H1 (cell line): ENCODE results near the gene B4GALNT1. TPM values are rescaled to one million over a fixed set of nuclear protein-coding genes. Genes with fewer than 3 reads are reported as not detected.

Experiments
- CTCF ChIA-PET: fragments of 300-600 bp; sonication (Branson Sonifier 250); formaldehyde crosslinking; loops from one replicate; lab custom pipeline; 2021; ENCODE audit not compliant: partially characterized antibody; lab: Charles Lee
- POLR2A ChIA-PET: fragments of 300-600 bp; sonication (Branson Sonifier 250); formaldehyde crosslinking; loops from one replicate; lab custom pipeline; 2021; ENCODE audit warnings: inconsistent platforms; ENCODE audit not compliant: partially characterized antibody; lab: Charles Lee
- DNase-seq, 2 experiments: peaks; one replicate each; pipeline versions ENCODE4 v3.0.0 to v3.0.0-alpha.2; 2010 to 2022; ENCODE audit warnings: low spot score in 2 of 2, low read depth in 1 of 2, mixed read lengths in 1 of 2
- FAIRE-seq: peaks from 2 replicates; lab custom pipeline; 2011; peaks lifted over from hg19 to GRCh38; lab: Jason Lieb, UNC
- H2AFZ ChIP-seq: 2 replicates; pipeline ENCODE4 v1.8.1; 2012; ENCODE audit warnings: low read length, inconsistent platforms
- H2AK5ac ChIP-seq: 2 replicates; pipeline ENCODE4 v1.6.1; 2013; ENCODE audit warnings: low read depth, low read length
- H2BK120ac ChIP-seq: replicated peaks from 2 replicates; pipeline ENCODE3; 2013; ENCODE audit warnings: low read depth, low read length, inconsistent platforms
- H2BK12ac ChIP-seq: 2 replicates; pipeline ENCODE4 v1.6.1; 2013; ENCODE audit warnings: low read depth, low read length
- H2BK15ac ChIP-seq: 2 replicates; pipeline ENCODE4 v1.6.1; 2013; ENCODE audit warnings: low read length
- H2BK20ac ChIP-seq: 2 replicates; pipeline ENCODE4 v1.6.1; 2013; ENCODE audit warnings: low read length
- H2BK5ac ChIP-seq: 2 replicates; pipeline ENCODE4 v1.6.1; 2013; ENCODE audit warnings: low read depth, low read length
- H3K14ac ChIP-seq: 2 replicates; pipeline ENCODE4 v1.6.1; 2013; ENCODE audit warnings: inconsistent platforms; ENCODE audit not compliant: insufficient read length
- H3K18ac ChIP-seq: 2 replicates; pipeline ENCODE4 v1.6.1; 2013; ENCODE audit warnings: low read length; ENCODE audit errors: extremely low read depth
- H3K23ac ChIP-seq: 2 replicates; pipeline ENCODE4 v1.6.1; 2013; ENCODE audit warnings: inconsistent platforms; ENCODE audit not compliant: insufficient read length
- H3K23me2 ChIP-seq: 2 replicates; pipeline ENCODE4 v1.6.1; 2013; ENCODE audit warnings: low read depth, low read length
- H3K27ac ChIP-seq: 2 replicates; pipeline ENCODE4 v1.6.1; 2011; ENCODE audit warnings: low read depth, low read length, inconsistent platforms
- H3K27me3 ChIP-seq, 4 experiments: replicated peaks in 1 of 4; 1 replicate in 1 of 4; 2 replicates in 3 of 4; pipeline versions ENCODE4 v1.6.1 to v1.8.1; 2011 to 2013; ENCODE audit warnings: low read length in 3 of 4, mild to moderate bottlenecking in 3 of 4, inconsistent platforms in 2 of 4, mixed read lengths in 2 of 4, moderate library complexity in 1 of 4; ENCODE audit not compliant: control insufficient read depth in 3 of 4, insufficient read depth in 3 of 4; ENCODE audit errors: extremely low read depth in 1 of 4
- H3K36me3 ChIP-seq, 4 experiments: 2 replicates each; pipeline versions ENCODE4 v1.6.1 to v1.8.1; 2011 to 2013; ENCODE audit warnings: mild to moderate bottlenecking in 4 of 4, low read length in 3 of 4, moderate library complexity in 2 of 4, control low read depth in 1 of 4, inconsistent platforms in 1 of 4; ENCODE audit not compliant: insufficient read depth in 4 of 4, control insufficient read depth in 2 of 4
- H3K4ac ChIP-seq: replicated peaks from 2 replicates; pipeline ENCODE3; 2013; ENCODE audit warnings: low read length, low read depth, mixed read lengths, inconsistent platforms; ENCODE audit not compliant: insufficient read length
- H3K4me1 ChIP-seq, 4 experiments: replicated peaks in 1 of 4; 1 replicate in 1 of 4; 2 replicates in 3 of 4; pipeline versions ENCODE4 v1.6.1 to v1.8.1; 2011 to 2013; ENCODE audit warnings: low read length in 3 of 4, inconsistent platforms in 2 of 4, mixed read lengths in 1 of 4; ENCODE audit not compliant: insufficient read depth in 4 of 4, control insufficient read depth in 3 of 4
- H3K4me2 ChIP-seq, 2 experiments: 2 replicates each; pipeline versions ENCODE4 v1.6.1 to v1.8.1; 2011 to 2013; ENCODE audit warnings: low read depth in 2 of 2, low read length in 2 of 2, control low read depth in 1 of 2, inconsistent platforms in 1 of 2, mild to moderate bottlenecking in 1 of 2; ENCODE audit not compliant: insufficient read depth in 1 of 2
- H3K4me3 ChIP-seq, 4 experiments: fragments of 200-600, 300-600 bp in 1 of 4; sonication (generic), shearing (Covaris generic), sonication (Bioruptor Twin) in 1 of 4; 2 replicates each; pipeline versions ENCODE4 v1.5.1 to v1.8.1; 2011 to 2016; ENCODE audit warnings: low read length in 4 of 4, low read depth in 3 of 4, control low read depth in 2 of 4, inconsistent platforms in 2 of 4, mild to moderate bottlenecking in 2 of 4, mixed read lengths in 1 of 4, moderate library complexity in 1 of 4; ENCODE audit not compliant: insufficient read depth in 2 of 4; ENCODE audit errors: extremely low read depth in 1 of 4
- H3K56ac ChIP-seq: replicated peaks from 2 replicates; pipeline ENCODE3; 2013; ENCODE audit warnings: low read depth, mild to moderate bottlenecking, mixed read lengths, low read length, inconsistent platforms; ENCODE audit not compliant: insufficient read length
- H3K79me1 ChIP-seq: 2 replicates; pipeline ENCODE4 v1.6.1; 2013; ENCODE audit warnings: low read depth, low read length, control low read depth
- H3K79me2 ChIP-seq, 2 experiments: 2 replicates each; pipeline versions ENCODE4 v1.6.1 to v1.8.1; 2012 to 2013; ENCODE audit warnings: low read length in 2 of 2, mild to moderate bottlenecking in 2 of 2, inconsistent platforms in 1 of 2; ENCODE audit not compliant: insufficient read depth in 2 of 2, control insufficient read depth in 1 of 2
- H3K9ac ChIP-seq, 4 experiments: replicated peaks in 1 of 4; 1 replicate in 1 of 4; 2 replicates in 3 of 4; pipeline versions ENCODE4 v1.6.1 to v1.8.1; 2011 to 2013; ENCODE audit warnings: low read depth in 3 of 4, low read length in 3 of 4, control low read depth in 2 of 4, mild to moderate bottlenecking in 2 of 4, moderate library complexity in 2 of 4, inconsistent platforms in 1 of 4; ENCODE audit errors: extremely low read depth in 1 of 4
- H3K9me3 ChIP-seq, 2 experiments: 2 replicates each; pipeline versions ENCODE4 v1.6.1 to v1.8.1; 2012 to 2013; ENCODE audit warnings: mild to moderate bottlenecking in 2 of 2, moderate library complexity in 2 of 2, control low read depth in 1 of 2, inconsistent platforms in 1 of 2, low read depth in 1 of 2, low read length in 1 of 2, mixed read lengths in 1 of 2; ENCODE audit not compliant: insufficient read depth in 2 of 2
- H4K20me1 ChIP-seq, 2 experiments: replicated peaks in 1 of 2; 2 replicates each; pipeline versions ENCODE3 to v1.8.1; 2011 to 2013; ENCODE audit warnings: inconsistent platforms in 2 of 2, low read length in 2 of 2, mild to moderate bottlenecking in 1 of 2; ENCODE audit not compliant: insufficient read depth in 2 of 2, control insufficient read depth in 1 of 2
- H4K5ac ChIP-seq: 2 replicates; pipeline ENCODE4 v1.6.1; 2013; ENCODE audit warnings: low read length, low read depth, mixed read lengths, inconsistent platforms; ENCODE audit not compliant: insufficient read length
- H4K8ac ChIP-seq: 2 replicates; pipeline ENCODE4 v1.8.0; 2013; ENCODE audit warnings: mild to moderate bottlenecking, moderate library complexity, low read length, inconsistent platforms; ENCODE audit not compliant: insufficient read depth; ENCODE audit errors: extremely low read depth
- H4K91ac ChIP-seq: replicated peaks from 2 replicates; pipeline ENCODE3; 2013; ENCODE audit warnings: low read length, mixed read lengths, inconsistent platforms; ENCODE audit not compliant: insufficient read length
- BRCA1 ChIP-seq: IDR thresholded peaks from 2 replicates; pipeline ENCODE4 v1.6.1; 2012; ENCODE audit warnings: low read depth, low read length, improper control_type of control experiment
- CBX8 ChIP-seq: fragments of 300-800, 300-1000 bp; sonication (generic); IDR thresholded peaks from 2 replicates; pipeline ENCODE4 v1.7.1; 2016; ENCODE audit warnings: low read depth, low read length, borderline replicate concordance
- CEBPB ChIP-seq: IDR thresholded peaks from 2 replicates; pipeline ENCODE4 v1.6.1; 2012; ENCODE audit warnings: low read depth, low read length
- KDM1A ChIP-seq: fragments of 200-600, 300-600 bp; sonication (generic); IDR thresholded peaks from 2 replicates; pipeline ENCODE4 v1.7.1; 2016; ENCODE audit warnings: mild to moderate bottlenecking, low read length, borderline replicate concordance
- NANOG ChIP-seq: IDR thresholded peaks from 2 replicates; pipeline ENCODE4 v1.6.1; 2011; ENCODE audit warnings: low read length, low read depth, mild to moderate bottlenecking, inconsistent platforms; ENCODE audit not compliant: insufficient read depth, poor library complexity, severe bottlenecking
- PHF8 ChIP-seq: fragments of 200-600 bp; sonication (generic); conservative IDR thresholded peaks from 2 replicates; pipeline ENCODE4 v1.7.1; 2012; ENCODE audit warnings: low read depth, mild to moderate bottlenecking, inconsistent platforms, low read length, moderate library complexity
- POLR2AphosphoS5 ChIP-seq: IDR thresholded peaks from 2 replicates; pipeline ENCODE4 v1.6.1; 2011; ENCODE audit warnings: low read depth, low read length
- RFX5 ChIP-seq: IDR thresholded peaks from 2 replicates; pipeline ENCODE4 v1.6.1; 2011; ENCODE audit warnings: low read depth, low read length, improper control_type of control experiment, borderline replicate concordance
- SIN3A ChIP-seq, 2 experiments: IDR thresholded peaks in 1 of 2; conservative IDR thresholded peaks in 1 of 2; 2 replicates each; pipeline ENCODE4 v1.6.1; 2011 to 2012; ENCODE audit warnings: low read length in 2 of 2, improper control_type of control experiment in 1 of 2, low read depth in 1 of 2, mild to moderate bottlenecking in 1 of 2
- SP1 ChIP-seq: IDR thresholded peaks from 2 replicates; pipeline ENCODE4 v1.6.1; 2011; ENCODE audit warnings: low read depth, low read length
- SP2 ChIP-seq: IDR thresholded peaks from 2 replicates; pipeline ENCODE4 v1.6.1; 2012; ENCODE audit warnings: mild to moderate bottlenecking, low read length, inconsistent platforms
- TEAD4 ChIP-seq: IDR thresholded peaks from 2 replicates; pipeline ENCODE4 v1.6.1; 2012; ENCODE audit warnings: low read depth, low read length, inconsistent platforms, mixed read lengths
- WGBS, 2 experiments: shearing (Covaris generic) in 1 of 2; methylation state at CpG; one replicate each; pipeline versions ENCODE4 v1.1.6 to v1.1.7; 2013 to 2015; ENCODE audit warnings: low lambda C conversion rate in 2 of 2, mixed read lengths in 2 of 2, inconsistent platforms in 1 of 2, low coverage in 1 of 2, missing lambda C conversion rate in 1 of 2; ENCODE audit not compliant: insufficient replicate concordance in 2 of 2, insufficient coverage in 1 of 2, insufficient read length in 1 of 2; ENCODE audit errors: extremely low coverage in 1 of 2, missing lambda C conversion rate in 1 of 2; 5-methylcytosine and 5-hydroxymethylcytosine counted together
- polyA plus RNA-seq, 7 experiments: library from polyadenylated mRNA; depleted of rRNA in 3 of 7; stranded (reverse) in 5 of 7; unstranded in 2 of 7; fragments of >200 nt in 5 of 7; fragments of 200-250 nt in 2 of 7; gene quantifications; 1 replicate in 5 of 7; 2 replicates in 1 of 7; 4 replicates in 1 of 7; pipeline versions ENCODE4 v1.2.1 to v1.2.3, GENCODE V29; 2011 to 2013; ENCODE audit warnings: missing spikeins in 2 of 7, mixed read lengths in 2 of 7
- total RNA-seq: library from RNA; stranded (reverse); fragmentation: NEBNext Ultra II Directional; extraction: Animal tissue kit (Norgen Biotek cat#: 25700); gene quantifications from 2 replicates; pipeline ENCODE4 v1.2.1, GENCODE V29; 2021

The B4GALNT1 gene
- total and polyA plus RNA-seq, 2 of the 8 experiments (the other 6 are each of a cell fraction or from before 2014, with no cell fraction given) = 1.5 to 2.3 TPM

- no peak overlapping the region for H3K56ac ChIP-seq
- CTCF ChIA-PET = interaction anchor here (0.9 to 12.5 kb wide), 7 partner anchors 8 to 129 kb away, joined by 3 to 124 read pairs (median 5); partner anchors contain the start of gene B4GALNT1
- H3K14ac ChIP-seq = no peak overlapping the region
- FAIRE-seq = no peak
- peak overlapping the region in 1 of 2 experiments; percentile 97; a peak in 1 of 4 replicates for H3K4me2 ChIP-seq
- H3K79me1 ChIP-seq = no peaks in the 10 kb centered on the region
- no peak overlapping the region for H2BK120ac ChIP-seq
- peaks cover 19% of the 10 kb centered on the region; the same call in 1 of the 2 replicates for H3K23me2 ChIP-seq
- no peak overlapping the region; the same call in 1 of the 2 replicates for H3K18ac ChIP-seq
- no peak overlapping the region for H3K9ac ChIP-seq
- WGBS, 2 experiments = 85% methylated on average over 10 of the region's 10 CpGs; no CpG with 5 or more reads in 1 of the 2 experiments
- peaks cover 8 to 17% (median 12%) of the 10 kb centered on the region in 4 experiments for H3K4me1 ChIP-seq
- no peaks in the 10 kb centered on the region for H3K9me3 ChIP-seq
- no peak overlapping the region for H4K91ac ChIP-seq
- H2BK5ac ChIP-seq = no peak overlapping the region
- H2BK15ac ChIP-seq = no peak overlapping the region; the same call in 1 of the 2 replicates
- H2AFZ ChIP-seq = no peak overlapping the region
- POLR2A ChIA-PET = interaction anchor here (0.6 to 6.8 kb wide), 9 partner anchors 7 to 164 kb away, joined by 3 to 45 read pairs (median 3); partner anchors contain the start of genes DDIT3 and TSPAN31
- H3K4ac ChIP-seq = peak overlapping the region; percentile 35
- peaks cover 0 to 6% of the 10 kb centered on the region in 2 experiments for H4K20me1 ChIP-seq
- no peak overlapping the region for H2BK20ac ChIP-seq
- no peak overlapping the region for H4K5ac ChIP-seq
- DNase-seq = no peak
- peaks cover 8 to 74% (median 62%) of the 10 kb centered on the region in 4 experiments for H3K27me3 ChIP-seq
- H3K4me3 ChIP-seq = peak overlapping the region in 1 of 4 experiments; percentile 73; a peak in 1 of 8 replicates
- no peak overlapping the region for H3K27ac ChIP-seq
- no peaks in the 10 kb centered on the region for H3K79me2 ChIP-seq
- peak overlapping the region; percentile 75; the same call in 1 of the 2 replicates for H2BK12ac ChIP-seq
- no peak overlapping the region for H4K8ac ChIP-seq
- peak overlapping the region; percentile 24; the same call in 1 of the 2 replicates for H2AK5ac ChIP-seq
- H3K36me3 ChIP-seq = peaks cover 0 to 4% (median 0%) of the 10 kb centered on the region in 4 experiments; a peak in 2 of 8 replicates
- H3K23ac ChIP-seq = no peak overlapping the region
- TF ChIP-seq BRCA1 (no peak), RFX5 (no peak), PHF8 (no peak), CBX8 (no peak), POLR2AphosphoS5 (no peak), KDM1A (no peak), NANOG (no peak), SP2 (no peak), CEBPB (no peak), SIN3A (conservative IDR thresholded peaks at IDR 0.05 in 1 of 2, IDR thresholded peaks at IDR 0.05 in 1 of 2; ENCODE audit: low read depth in 1 of 2, low read length in 2 of 2) (no peak), SP1 (no peak), TEAD4 (no peak)
These were observed 20.1 kb downstream of the B4GALNT1 start for GRCh38 chr12:57612711-57613426.
